Measurements from ENCODE around the gene RECQL5.

Gene RECQL5

DNA sequence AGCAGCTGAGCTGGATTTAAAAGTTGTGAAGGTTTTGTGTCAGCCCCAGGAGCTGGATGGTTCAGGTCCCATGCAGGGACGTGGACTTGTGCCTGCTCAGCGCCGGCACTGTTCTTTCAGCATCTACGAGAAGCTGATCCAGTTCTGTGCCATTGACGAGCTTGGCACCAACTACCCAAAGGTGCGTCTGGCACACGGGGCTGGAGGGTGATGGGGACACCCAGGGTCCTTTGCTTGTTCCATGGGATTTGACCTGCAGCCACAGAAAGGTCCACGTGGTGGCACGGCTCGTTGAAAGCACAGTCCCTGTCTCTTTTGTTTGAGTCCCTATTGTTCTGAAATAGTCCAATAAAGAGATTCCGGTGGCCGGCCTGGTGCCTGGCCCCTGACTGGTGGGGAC lies 36.2 kb upstream of the RECQL5 start:
- TF ChIP-seq, protein P1, sequence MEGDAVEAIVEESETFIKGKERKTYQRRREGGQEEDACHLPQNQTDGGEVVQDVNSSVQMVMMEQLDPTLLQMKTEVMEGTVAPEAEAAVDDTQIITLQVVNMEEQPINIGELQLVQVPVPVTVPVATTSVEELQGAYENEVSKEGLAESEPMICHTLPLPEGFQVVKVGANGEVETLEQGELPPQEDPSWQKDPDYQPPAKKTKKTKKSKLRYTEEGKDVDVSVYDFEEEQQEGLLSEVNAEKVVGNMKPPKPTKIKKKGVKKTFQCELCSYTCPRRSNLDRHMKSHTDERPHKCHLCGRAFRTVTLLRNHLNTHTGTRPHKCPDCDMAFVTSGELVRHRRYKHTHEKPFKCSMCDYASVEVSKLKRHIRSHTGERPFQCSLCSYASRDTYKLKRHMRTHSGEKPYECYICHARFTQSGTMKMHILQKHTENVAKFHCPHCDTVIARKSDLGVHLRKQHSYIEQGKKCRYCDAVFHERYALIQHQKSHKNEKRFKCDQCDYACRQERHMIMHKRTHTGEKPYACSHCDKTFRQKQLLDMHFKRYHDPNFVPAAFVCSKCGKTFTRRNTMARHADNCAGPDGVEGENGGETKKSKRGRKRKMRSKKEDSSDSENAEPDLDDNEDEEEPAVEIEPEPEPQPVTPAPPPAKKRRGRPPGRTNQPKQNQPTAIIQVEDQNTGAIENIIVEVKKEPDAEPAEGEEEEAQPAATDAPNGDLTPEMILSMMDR (IDR thresholded peaks at IDR 0.05; ENCODE audit: extremely low read depth, missing control alignments), result no peak
- no peak for DNase-seq (ENCODE audit: low spot score)

DNA sequence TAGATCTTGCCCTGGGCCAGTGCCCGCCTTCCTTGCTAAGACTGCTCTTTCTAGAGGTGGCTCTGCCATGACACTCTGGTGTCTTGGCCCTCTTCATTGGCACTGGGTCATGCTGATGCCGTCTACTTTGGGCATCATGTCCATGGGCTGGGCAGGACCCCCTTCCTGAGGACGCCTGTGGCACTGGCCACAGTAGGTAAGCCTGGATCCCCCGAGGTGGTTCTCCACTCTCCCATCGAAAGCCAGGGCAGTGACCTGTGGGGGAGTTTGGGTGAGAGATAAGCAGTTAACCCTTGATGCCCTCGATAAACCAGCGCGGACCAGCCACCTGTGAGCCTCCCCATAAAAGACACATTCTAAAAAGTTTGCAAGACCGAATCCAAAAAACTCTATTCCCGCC lies 34.3 kb upstream of the RECQL5 start:
- no peak for DNase-seq (ENCODE audit: low spot score)
- TF ChIP-seq, protein P1 (IDR thresholded peaks at IDR 0.05; ENCODE audit: extremely low read depth, missing control alignments), result no peak

DNA sequence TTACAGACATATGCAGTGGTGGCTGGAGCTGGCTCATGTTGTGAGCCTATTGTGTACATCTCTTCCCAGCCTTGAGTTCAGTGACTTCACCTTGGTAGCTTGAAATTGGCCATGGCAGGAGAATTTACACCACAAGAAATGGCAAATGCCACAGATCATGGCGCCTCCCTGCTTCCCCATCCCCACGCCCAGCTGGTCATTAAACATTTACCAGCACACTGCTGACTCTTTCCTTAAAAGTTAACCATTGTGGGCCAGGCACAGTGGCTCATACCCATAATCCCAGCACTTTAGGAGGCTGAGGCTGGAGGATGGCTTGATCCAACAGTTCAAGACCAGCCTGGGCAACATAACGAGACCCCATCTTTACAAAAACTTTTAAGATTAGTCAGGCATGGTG lies 31.7 kb upstream of the RECQL5 start:
- no peak for DNase-seq (ENCODE audit: low spot score)
- TF ChIP-seq, protein P1 (IDR thresholded peaks at IDR 0.05; ENCODE audit: extremely low read depth, missing control alignments), result no peak

DNA sequence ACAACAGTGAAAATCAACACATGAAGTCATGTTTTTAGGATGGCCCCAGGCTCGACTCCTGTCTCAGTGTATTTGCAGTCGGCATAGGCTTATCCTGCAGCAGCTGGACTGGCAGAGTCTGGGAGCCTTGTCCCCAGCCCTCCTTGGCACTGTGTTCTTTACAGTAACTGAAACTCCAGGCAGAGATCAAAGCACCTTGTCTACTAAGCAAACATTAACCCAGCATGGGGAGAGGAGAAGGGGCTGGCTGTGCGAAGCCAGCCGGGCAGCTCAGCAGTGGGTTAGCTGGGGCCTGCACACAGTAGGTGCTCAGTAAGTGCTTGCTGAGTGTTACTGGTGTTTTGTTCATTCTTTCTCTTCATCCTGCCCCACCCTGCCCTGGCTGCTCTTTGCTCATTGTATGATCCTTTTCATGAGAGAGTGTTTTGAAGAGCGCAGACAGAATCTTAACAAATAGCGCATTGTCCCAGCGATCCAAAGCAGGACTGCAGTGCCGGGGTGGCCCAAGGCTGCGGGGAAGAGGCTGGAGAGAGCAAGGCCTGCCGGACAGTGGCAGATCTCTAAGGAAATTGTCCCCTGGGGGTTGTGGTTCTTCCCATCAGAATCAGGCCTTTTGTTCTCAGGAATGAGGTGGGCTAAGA lies 30.8 kb upstream of the RECQL5 start:
- TF ChIP-seq, protein P1 (IDR thresholded peaks at IDR 0.05; ENCODE audit: extremely low read depth, missing control alignments), result no peak
- no peak for DNase-seq (ENCODE audit: low spot score)

DNA sequence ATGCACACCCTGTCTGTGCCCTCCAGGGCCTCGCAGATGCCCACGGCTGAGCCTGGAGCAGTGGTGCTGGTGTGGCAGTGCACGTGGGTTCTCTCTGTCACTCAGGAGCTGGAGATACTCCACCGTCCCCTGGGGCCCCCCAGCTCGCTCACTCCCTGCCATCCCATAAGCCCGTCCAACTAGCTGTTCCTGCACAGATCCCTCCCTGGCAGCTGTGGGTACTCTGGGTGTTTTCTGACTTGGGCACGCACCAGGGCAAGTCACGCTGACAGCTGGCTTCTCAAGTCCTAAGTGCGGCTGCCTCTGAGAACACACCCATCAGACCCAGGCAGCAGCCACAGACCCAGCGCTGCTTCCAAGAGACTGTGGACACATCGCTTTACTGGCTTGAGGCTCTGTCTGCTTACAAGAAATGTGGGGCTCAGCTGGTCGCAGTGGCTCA lies 28.9 kb upstream of the RECQL5 start:
- no peak for DNase-seq (ENCODE audit: low spot score)
- TF ChIP-seq, protein P1 (IDR thresholded peaks at IDR 0.05; ENCODE audit: extremely low read depth, missing control alignments), result no peak

DNA sequence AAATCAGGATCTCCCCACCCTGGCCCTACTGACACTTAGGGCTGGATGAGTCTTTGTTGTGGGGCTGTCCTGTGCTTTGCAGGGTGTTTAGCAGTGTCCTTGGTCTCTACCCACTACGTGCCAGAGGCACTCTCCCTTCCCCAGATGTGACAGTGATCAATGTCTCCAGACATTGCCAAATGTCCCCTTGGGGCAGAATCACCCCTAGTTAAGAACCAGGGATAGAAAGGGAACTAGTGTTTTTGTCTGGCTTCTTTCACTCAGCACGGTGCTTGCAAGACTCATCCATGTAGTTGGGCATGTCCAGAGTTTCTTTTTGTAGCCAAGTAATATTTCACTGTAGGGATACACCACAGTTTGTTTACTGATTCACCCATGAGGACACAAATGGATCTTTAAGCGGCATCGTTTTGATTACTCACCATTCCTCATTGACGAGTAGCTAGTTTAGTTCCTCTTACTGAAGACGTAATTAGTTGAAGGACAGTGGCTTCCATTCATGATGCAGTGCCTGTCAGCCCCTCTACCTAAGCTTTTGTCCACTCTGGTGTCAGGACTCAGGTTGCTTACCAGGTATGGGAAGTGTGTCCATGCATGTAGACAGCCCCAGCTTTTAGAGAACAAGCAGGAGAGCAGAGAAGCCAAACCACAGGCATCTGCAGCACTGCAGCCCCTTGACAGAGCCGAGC lies 28.3 kb upstream of the RECQL5 start:
- DNase-seq (ENCODE audit: low spot score), result no peak
- TF ChIP-seq, protein P1 (IDR thresholded peaks at IDR 0.05; ENCODE audit: extremely low read depth, missing control alignments), result no peak

DNA sequence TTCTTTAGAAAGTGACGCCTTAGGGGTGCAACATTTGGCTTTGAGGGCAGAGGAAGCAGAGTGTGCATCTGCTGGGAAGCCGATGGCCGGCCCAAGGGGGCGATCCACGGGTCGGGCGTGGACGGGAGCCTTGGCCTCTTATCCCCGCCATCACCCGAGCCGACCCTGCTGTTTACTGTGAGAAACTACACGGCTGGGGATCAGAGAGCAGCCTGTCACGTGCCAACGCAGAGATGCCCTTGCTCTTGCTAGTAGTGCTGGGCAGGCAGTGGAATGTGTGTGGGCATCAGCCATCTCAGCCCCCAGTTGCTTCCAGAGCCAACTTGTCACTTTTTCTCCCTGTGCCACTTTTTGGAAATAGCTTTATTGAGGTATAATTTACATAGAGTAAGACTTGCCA lies 27.6 kb upstream of the RECQL5 start:
- TF ChIP-seq, protein P1 (IDR thresholded peaks at IDR 0.05; ENCODE audit: extremely low read depth, missing control alignments), result no peak
- no peak for DNase-seq (ENCODE audit: low spot score)

Measured in GM20000 (cell line).